Activated T-helper 1 cell treated with Interleukin-2 at 50 U/mL for 16 hours (primary cell): ENCODE results near the gene PLXND1.
A peak's percentile ranks its signal among the peaks of the same experiment; 100 is the strongest.

Source experiments
- DNase-seq: peaks from one replicate; pipeline ENCODE4 v3.0.0-alpha.2; 2020; ENCODE audit warnings: low read depth

The PLXND1 gene

GRCh38 chr3:129628169-129628522 lies 21.7 kb upstream of the PLXND1 start:
- DNase-seq = no peak

DNA sequence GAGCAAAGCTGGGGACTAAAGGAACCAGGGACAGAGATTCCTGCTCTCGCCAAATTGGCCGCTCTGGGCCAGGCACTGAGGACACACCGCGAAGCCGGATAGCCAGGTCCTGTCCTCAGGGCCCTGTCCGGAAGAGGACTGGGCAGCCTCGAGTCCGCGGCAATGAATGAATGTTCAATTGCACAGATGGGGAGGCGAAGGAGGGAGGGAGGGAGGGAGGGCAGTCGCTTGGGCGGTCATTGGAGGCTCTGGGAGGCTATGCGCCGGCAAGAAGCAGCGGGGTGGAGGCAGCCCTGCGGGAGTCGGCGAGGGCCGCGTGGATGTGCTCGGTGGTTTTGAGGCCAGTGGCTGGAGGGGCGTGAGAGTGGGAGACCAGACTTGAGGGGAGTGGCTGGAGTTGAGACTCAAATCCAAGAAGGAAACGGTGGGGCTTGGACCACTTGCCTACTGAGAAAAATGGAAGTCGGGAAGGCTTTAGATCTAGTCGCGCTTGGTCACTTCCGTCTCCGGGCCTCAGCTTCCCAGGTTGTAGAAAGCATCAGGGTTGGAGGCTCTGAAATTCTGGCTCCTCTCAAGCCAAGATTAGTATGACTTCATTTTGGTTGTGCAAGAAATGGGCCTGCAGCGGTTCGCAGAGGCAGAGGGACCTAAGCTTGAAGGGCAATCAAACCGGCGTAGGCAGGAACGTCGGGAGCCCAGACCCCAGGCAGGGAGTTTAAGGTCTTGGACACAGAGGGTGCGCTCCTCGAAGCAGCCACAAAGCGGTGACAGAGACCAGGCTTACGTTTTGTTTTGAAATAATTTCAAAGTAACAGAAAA lies 21.1 kb upstream of the PLXND1 start:
- DNase-seq = peak; percentile 44

- DNase-seq = peak; percentile 56
Observed at GRCh38 chr3:129626744-129627349, 20.4 kb upstream of the PLXND1 start.

DNA sequence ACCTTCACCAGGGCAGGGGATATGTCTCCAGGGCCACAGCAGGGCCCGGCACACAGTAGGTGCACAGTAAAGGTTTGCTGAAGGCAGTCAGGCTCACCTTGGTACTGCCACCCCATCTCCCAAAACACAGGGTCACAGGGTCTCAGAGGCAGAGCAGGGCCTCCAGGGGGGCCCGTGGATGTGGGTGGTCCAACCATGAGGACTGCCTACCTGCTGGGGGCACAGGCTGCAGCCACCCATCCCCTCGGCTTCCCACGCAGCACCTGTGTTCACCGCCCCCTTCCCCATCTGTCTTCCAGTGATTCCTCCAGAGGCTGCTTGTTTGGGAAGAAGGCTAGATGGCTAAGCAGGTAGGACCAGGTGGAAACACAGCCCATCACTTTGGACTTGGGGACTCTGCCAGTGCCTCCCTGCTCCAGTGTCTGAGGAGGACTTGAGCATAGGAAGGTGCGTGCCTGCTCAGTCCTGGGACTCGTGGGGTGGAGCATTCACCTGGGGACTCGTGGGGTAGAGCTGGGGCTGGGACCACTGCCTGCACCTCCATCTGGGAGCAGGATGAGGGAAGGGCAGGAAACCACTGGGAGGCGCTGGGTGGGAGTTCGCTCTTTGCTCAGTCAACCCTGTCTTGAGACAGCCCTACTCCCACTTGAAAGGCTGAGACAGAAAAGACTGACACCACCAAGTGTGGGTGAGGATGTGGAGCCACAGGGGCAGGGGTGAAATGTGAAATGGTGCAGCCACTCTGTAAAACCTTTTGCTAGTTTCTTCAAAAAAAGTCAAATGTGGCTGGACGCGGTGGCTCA lies 18.8 kb upstream of the PLXND1 start:
- DNase-seq = no peak

GRCh38 chr3:129624347-129625071 lies 18.0 kb upstream of the PLXND1 start:
- no peak for DNase-seq

- DNase-seq = no peak
Observed at GRCh38 chr3:129623447-129624118, 17.1 kb upstream of the PLXND1 start.

GRCh38 chr3:129622933-129623332 lies 16.5 kb upstream of the PLXND1 start:
- no peak for DNase-seq

DNA sequence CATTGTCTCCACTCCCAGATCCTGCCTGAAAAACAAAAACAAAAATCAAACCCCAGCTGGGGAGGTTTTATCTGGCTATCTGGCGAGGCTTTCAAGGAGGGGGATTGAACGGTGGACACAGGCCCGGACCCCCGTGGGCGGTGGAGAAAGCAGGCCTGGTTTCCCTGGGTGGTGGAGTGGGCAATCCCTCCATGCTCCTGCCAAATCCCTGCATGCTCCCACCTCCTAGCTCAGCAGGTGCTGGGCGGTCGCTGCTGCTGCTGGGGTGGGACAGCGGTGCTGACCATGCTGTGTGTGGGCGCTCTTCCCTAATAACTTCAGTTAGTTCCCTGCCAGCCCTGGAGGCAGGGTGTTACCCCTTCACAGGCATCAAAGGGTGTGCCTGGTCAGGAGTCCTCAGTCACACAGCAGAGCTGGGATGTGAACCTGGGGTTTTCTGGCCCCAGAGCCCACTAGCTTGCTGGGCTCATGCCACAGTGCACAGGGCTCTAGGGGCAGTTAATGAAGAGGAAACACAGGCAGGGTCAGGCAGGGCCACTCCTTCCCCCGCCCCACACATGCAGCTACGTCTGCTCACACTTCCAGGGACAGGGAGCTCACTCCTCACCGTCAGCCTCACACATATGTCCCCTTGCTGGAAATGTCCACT lies 15.9 kb upstream of the PLXND1 start:
- DNase-seq = no peak

GRCh38 chr3:129621626-129622225 lies 15.2 kb upstream of the PLXND1 start:
- DNase-seq = no peak

- DNase-seq = no peak
Observed at GRCh38 chr3:129620828-129621559, 14.5 kb upstream of the PLXND1 start.

DNA sequence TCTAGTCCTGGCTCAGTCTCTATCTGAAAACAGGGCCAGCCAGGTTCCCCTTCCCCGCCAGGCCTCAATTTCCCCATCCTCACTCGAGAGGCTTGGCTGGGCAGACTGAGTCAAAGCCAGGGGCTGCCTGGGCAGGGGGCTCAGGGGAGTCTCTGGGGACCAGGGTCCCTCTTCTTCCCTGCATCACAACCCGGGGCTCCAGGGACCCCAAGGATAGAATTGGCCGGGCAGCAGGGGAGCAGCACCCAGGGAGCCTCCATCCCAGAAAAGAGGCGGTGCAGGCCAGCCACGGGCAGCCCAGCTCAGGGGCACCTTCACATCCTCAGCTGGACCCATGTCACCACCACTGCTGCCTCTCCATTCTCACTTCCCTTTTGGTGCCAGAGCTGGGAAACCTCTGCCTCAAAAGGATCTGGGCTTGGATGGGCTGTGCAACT lies 13.3 kb upstream of the PLXND1 start:
- DNase-seq = no peak

- no peak for DNase-seq
Observed at GRCh38 chr3:129618901-129619671, 12.6 kb upstream of the PLXND1 start.

DNA sequence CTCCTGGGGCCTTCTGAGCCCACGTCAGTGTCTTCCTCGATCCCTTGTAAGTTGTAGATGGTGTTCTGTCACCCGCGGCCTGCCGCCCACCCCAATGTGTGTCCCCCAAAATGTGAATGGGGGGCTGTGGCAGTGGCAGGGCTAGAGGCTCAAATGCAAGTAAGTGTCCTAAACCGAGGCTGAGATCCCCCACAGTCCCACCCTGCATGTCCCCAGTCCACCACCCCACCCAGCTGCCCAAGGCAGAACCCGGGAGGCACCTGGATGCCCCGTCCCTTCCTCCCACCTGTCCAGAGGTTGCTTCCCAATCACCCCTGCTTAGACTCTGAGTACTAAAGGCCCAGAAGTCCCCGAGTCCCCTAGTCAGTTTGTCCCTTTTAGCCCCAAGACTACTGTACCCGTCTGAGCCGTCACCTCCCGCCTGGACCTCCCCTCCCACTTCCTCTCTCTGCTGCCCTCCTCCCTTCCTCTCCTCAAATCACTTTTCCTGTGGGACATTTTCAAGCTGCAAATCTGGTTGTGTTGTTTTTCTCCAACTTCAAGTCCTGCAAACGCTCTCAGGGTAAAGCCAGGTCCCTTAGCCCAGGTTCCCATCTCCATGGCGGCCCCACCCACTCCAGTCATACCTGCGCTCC lies 11.8 kb upstream of the PLXND1 start:
- no peak for DNase-seq

DNA sequence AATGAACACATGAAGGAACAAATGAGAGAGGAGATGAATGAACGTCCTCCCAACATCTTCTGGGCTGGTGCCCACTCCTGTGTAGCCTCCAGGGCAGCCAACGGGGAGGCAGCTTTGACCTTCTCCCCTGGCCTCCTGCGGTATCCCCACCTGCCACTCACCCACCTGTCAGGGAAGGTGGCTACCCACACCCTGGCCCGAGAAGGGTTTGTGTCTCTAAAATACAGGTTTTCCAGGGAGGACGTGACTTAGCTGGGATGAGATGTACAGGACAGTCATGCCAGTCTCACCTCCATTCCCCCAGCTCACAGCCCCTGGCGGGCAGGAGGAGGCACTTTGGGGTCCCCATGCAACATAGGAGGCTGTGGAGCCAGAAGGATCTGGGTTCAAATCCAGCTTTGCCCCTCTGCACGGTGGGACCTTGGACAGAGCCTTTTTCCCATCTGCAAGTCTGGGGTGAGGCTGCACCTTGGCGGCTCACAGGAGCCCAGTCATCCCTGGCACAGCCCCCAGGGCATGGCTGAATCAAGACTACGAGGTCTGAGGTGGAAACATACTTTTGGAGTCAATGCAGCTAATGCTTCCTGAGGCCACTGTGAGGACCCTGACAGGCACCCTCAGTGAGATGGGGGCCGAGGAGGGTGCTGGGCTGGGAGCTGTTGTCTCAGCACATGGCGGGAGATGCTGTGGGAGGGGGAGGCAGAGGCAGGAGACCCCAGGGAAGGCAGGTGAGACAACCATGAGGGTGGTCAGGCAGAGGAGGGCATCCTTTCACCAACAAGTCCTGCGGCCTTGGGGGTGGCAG lies 11.1 kb upstream of the PLXND1 start:
- no peak for DNase-seq

DNA sequence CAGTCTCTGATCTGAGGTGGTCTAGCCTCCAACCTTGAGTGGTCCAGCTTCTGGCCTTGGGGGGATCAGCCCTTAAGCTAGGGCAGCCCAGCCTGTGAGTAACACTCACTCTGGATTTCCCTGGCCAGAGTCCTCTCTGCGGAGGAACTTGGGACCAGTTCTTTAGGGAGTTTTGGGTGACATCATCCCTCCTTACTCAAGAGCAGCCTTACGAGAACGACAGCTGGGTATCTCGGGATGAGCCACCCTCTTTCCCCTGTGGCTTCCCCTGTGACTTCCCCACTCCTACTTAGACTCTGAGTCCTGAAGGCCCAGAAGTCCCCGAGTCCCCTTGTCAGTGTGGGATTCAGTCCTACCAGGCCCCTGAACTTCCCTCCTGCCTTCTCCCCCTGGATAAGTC lies 10.2 kb upstream of the PLXND1 start:
- DNase-seq = no peak

DNA sequence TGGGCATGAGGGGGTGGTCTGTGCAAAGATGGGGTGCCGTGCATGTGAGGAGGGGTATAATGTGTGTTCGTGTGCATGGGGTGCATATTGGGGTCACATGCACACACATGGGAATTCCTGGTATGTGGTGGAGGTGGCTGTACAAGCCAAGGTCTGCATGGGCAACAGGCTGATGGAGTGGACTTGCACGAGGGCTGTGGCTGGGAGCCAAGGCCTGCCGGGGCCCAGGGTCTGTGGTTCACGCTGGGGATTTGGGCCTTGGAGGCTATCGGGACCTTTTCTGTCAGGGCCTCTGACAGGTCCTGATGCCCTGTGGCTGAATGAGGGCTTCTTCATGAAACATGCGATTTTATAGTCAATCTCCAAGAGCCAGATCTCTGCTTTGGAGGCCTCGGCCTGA lies 9.8 kb upstream of the PLXND1 start:
- no peak for DNase-seq

GRCh38 chr3:129615751-129616281 lies 9.3 kb upstream of the PLXND1 start:
- no peak for DNase-seq

GRCh38 chr3:129614927-129615363 lies 8.5 kb upstream of the PLXND1 start:
- no peak for DNase-seq
